Lower leg skin (tissue), 3 donors: ENCODE measurements around the gene NLRP5.

Experiments used
- CTCF ChIP-seq, 3 donors: fragments of 450-650 bp; IDR thresholded peaks; one replicate each; pipeline ENCODE4 v1.5.1; 2016; ENCODE audit warnings: antibody characterized with exemption in 3 of 3, mild to moderate bottlenecking in 3 of 3, moderate library complexity in 2 of 3
- POLR2A ChIP-seq, 2 donors: fragments of 450-650 bp; IDR thresholded peaks; one replicate each; pipeline ENCODE4 v1.6.1; 2016 to 2017; ENCODE audit warnings: antibody characterized with exemption in 2 of 2, mild to moderate bottlenecking in 1 of 2, moderate library complexity in 1 of 2

- TF ChIP-seq CTCF (IDR thresholded peaks at IDR 0.05) = no peak
- no peak for TF ChIP-seq POLR2A (IDR thresholded peaks at IDR 0.05)
Observed at GRCh38 chr19:56108447-56109195, 122.0 kb downstream of the NLRP5 start.
